PC-3 (cell line): ENCODE results near the gene SEMA3F.

Experiments used
- CTCF ChIP-seq: fragments of 300-600 bp; sonication (generic); conservative IDR thresholded peaks from 2 replicates; pipeline ENCODE4 v1.5.1; 2017; ENCODE audit warnings: antibody characterized with exemption, low read depth, mild to moderate bottlenecking, low read length
- EZH2 ChIP-seq: fragments of 300-600 bp; sonication (generic); IDR thresholded peaks from one replicate; pipeline ENCODE4 v1.6.1; 2017; ENCODE audit warnings: antibody characterized with exemption, mild to moderate bottlenecking, low read length; ENCODE audit not compliant: unreplicated experiment
- EZH2phosphoT487 ChIP-seq: fragments of 300-600 bp; sonication (generic); IDR thresholded peaks from 2 replicates; pipeline ENCODE4 v1.6.1; 2018; ENCODE audit warnings: mild to moderate bottlenecking, antibody characterized with exemption, low read length, borderline replicate concordance

DNA sequence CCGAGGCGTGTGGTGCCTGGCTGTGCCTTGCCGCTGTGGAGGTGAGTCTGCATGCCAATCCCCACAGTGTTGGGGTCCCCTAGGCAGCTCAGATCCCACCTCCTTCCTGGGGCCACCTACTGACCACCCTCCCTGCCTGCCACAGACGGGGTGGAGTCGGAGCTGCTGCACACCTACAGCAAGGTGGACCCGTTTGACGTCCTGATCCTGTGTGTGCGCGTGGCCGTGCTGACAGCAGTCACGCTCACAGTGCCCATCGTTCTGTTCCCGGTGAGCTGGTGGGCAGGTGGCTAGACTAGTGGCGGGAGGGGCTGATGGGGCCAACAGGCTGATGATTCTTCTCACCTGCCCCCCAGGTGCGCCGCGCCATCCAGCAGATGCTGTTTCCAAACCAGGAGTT is 63.3 kb downstream of the SEMA3F start:
- TF ChIP-seq CTCF (no peak), EZH2 (no peak), EZH2phosphoT487 (no peak)
